Measurements from ENCODE around the gene TNRC6C.

- TF ChIP-seq POLR2AphosphoS5 (IDR thresholded peaks at IDR 0.05) (peak in 1 of 3 donors; percentile 54), CTCF (IDR thresholded peaks at IDR 0.05 in 8 of 11, conservative IDR thresholded peaks at IDR 0.05 in 3 of 11) (no peak), POLR2A (IDR thresholded peaks at IDR 0.05) (no peak)
Observed at GRCh38 chr17:78113804-78114785, 155.6 kb downstream of the TNRC6C start.

Data from spleen (tissue), 7 donors.